GM10266 (cell line): ENCODE measurements around the gene MICALL2.

ENCODE experiments used
- DNase-seq: peaks from one replicate; pipeline ENCODE4 v3.0.0; 2012; ENCODE audit errors: extremely low spot score
- CTCF ChIP-seq: IDR thresholded peaks from 2 replicates; pipeline ENCODE4 v1.5.1; 2012; ENCODE audit warnings: mild to moderate bottlenecking, low read depth; ENCODE audit not compliant: control insufficient read depth, insufficient read depth; ENCODE audit errors: missing control alignments

The MICALL2 gene

GRCh38 chr7:1475991-1476390 is 16.7 kb upstream of the MICALL2 start:
- TF ChIP-seq CTCF, result no peak
- DNase-seq, result no peak

- no peak for TF ChIP-seq CTCF
- no peak for DNase-seq
Measured at GRCh38 chr7:1475393-1475792, 16.1 kb upstream of the MICALL2 start.

GRCh38 chr7:1474736-1475135 is 15.5 kb upstream of the MICALL2 start:
- no peak for DNase-seq
- no peak for TF ChIP-seq CTCF

GRCh38 chr7:1473864-1474512 is 14.7 kb upstream of the MICALL2 start:
- DNase-seq, result peak; percentile 95
- TF ChIP-seq CTCF, result peak; percentile 97

GRCh38 chr7:1470901-1471300 is 11.6 kb upstream of the MICALL2 start:
- no peak for DNase-seq
- TF ChIP-seq CTCF, result no peak

GRCh38 chr7:1468643-1469298 is 9.5 kb upstream of the MICALL2 start:
- DNase-seq, result no peak

More at GRCh38 chr7:1468643-1469298, 9.5 kb upstream of the MICALL2 start:
- TF ChIP-seq CTCF, result no peak
